ENCODE data around the gene SCN3A.

- TF ChIP-seq POLR2A (IDR thresholded peaks at IDR 0.05; ENCODE audit: low read length) (no peak), CTCF (IDR thresholded peaks at IDR 0.05) (no peak), SMC3 (IDR thresholded peaks at IDR 0.05) (no peak), RNF2 (IDR thresholded peaks at IDR 0.05; ENCODE audit: borderline replicate concordance, low read depth) (no peak), TP53 (CRISPR knock-in tag; IDR thresholded peaks at IDR 0.05) (no peak), EP300 (IDR thresholded peaks at IDR 0.05) (no peak)
These were observed 6.5 kb downstream of the SCN3A start for GRCh38 chr2:165197346-165197745.

Data from A549 (cell line).